ENCODE data around the gene IMPA2. TPM values are rescaled to one million over a fixed set of nuclear protein-coding genes. Genes with fewer than 3 reads are reported as not detected.

The IMPA2 gene
- total RNA-seq, 1 experiment from 2014 or later: 79.9 TPM

- H3K27ac Mint-ChIP-seq (ENCODE audit: unreplicated experiment): no peak overlapping the region
- ChIA-PET POLR2A (no interaction called here), CTCF (interaction anchor here (0.7 kb wide), 1 partner anchor 11 kb away, joined by 5 read pairs; no protein-coding TSS in a partner anchor)
- H3K4me3 Mint-ChIP-seq (ENCODE audit: unreplicated experiment): no peak overlapping the region
- intact Hi-C loops (cut with micrococcal nuclease; ENCODE audit: unreplicated experiment): no loop called here
- Histone ChIP-seq H3K36me3 (ENCODE audit: control insufficient read depth, insufficient read depth, low read length) (peaks cover 3% of the 10 kb centered on the region; the same call in 1 of the 2 replicates), H3K27me3 (replicated peaks; ENCODE audit: control insufficient read depth, insufficient read depth, low read length) (no peaks in the 10 kb centered on the region), H3K4me3 (ENCODE audit: low read depth, low read length) (no peak overlapping the region), H3K9me3 (no peaks in the 10 kb centered on the region), H3K4me1 (no peaks in the 10 kb centered on the region)
- TF ChIP-seq CTCF (IDR thresholded peaks at IDR 0.05; ENCODE audit: insufficient read depth in 1 of 2, low read depth in 1 of 2, low read length in 1 of 2, severe bottlenecking in 1 of 2, unreplicated experiment in 1 of 2): no peak
- peaks cover 13% of the 10 kb centered on the region for H3K36me3 Mint-ChIP-seq (ENCODE audit: insufficient read depth, unreplicated experiment)
- H3K27me3 Mint-ChIP-seq (ENCODE audit: insufficient read depth, unreplicated experiment): no peaks in the 10 kb centered on the region
- no TSS peak for BruUV-seq (replicated peaks)
- DNase-seq: no peak
- no peaks in the 10 kb centered on the region for H3K4me1 Mint-ChIP-seq (ENCODE audit: low read depth, unreplicated experiment)
- H3K9me3 Mint-ChIP-seq (ENCODE audit: unreplicated experiment): no peaks in the 10 kb centered on the region
Measured at GRCh38 chr18:12026562-12026961, 45.3 kb downstream of the IMPA2 start.

DNA sequence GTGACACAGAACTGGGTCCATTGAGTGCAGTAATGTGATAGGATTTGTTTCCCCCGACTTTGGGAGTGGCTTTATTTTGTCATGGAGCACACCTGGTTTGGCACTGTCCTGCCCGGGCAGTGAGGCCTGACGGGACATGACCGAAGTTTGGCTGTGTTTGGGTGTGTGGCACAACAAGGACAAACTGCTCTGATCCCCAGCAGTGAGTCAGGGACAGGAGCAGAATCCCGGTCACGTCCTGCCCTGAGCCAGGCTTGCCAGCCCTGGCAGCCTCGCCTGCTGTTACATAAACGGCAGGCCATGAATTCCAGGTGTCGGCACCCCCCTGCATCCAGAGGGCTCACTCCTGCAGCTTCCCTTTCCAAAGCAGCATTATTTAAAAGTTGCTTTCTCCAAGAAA lies 45.7 kb downstream of the IMPA2 start:
- no TSS peak for BruUV-seq (replicated peaks)
- H3K9me3 ChIP-seq: no peaks in the 10 kb centered on the region
- ChIA-PET CTCF (interaction anchor here (0.7 kb wide), 1 partner anchor 11 kb away, joined by 5 read pairs; no protein-coding TSS in a partner anchor), POLR2A (no interaction called here)
- TF ChIP-seq CTCF (IDR thresholded peaks at IDR 0.05; ENCODE audit: insufficient read depth in 1 of 2, low read depth in 1 of 2, low read length in 1 of 2, severe bottlenecking in 1 of 2, unreplicated experiment in 1 of 2): no peak
- no peaks in the 10 kb centered on the region for H3K27me3 Mint-ChIP-seq (ENCODE audit: insufficient read depth, unreplicated experiment)
- no peaks in the 10 kb centered on the region for H3K4me1 ChIP-seq
- no peaks in the 10 kb centered on the region for H3K4me1 Mint-ChIP-seq (ENCODE audit: low read depth, unreplicated experiment)
- H3K36me3 ChIP-seq (ENCODE audit: control insufficient read depth, insufficient read depth, low read length): peaks cover 3% of the 10 kb centered on the region; the same call in 1 of the 2 replicates
- no peak for DNase-seq
- H3K4me3 Mint-ChIP-seq (ENCODE audit: unreplicated experiment): no peak overlapping the region
- intact Hi-C loops (cut with micrococcal nuclease; ENCODE audit: unreplicated experiment): no loop called here
- no peak overlapping the region for H3K4me3 ChIP-seq (ENCODE audit: low read depth, low read length)
- H3K27ac Mint-ChIP-seq (ENCODE audit: unreplicated experiment): no peak overlapping the region
- H3K27me3 ChIP-seq (replicated peaks; ENCODE audit: control insufficient read depth, insufficient read depth, low read length): no peaks in the 10 kb centered on the region
- no peaks in the 10 kb centered on the region for H3K9me3 Mint-ChIP-seq (ENCODE audit: unreplicated experiment)
- peaks cover 13% of the 10 kb centered on the region for H3K36me3 Mint-ChIP-seq (ENCODE audit: insufficient read depth, unreplicated experiment)

DNA sequence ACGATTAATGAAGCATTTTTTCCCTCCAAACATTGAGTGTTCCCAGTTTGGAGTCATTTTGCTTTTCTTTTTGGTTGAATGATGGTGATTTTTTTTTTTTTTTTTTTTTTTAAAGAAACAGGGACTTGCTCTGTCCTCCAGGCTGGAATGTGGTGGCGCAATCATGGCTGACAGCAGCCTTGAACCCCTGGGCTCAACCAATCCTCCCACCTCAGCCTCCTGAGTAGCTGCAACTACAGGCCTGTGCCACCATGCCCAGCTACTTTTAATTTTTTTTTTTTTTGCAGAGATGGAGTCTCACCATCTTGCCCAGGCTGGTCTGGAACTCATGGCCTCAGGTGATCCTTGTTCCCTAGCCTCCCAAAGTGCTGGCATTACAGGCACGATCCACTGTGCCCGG lies 46.2 kb downstream of the IMPA2 start:
- H3K4me1 ChIP-seq: no peaks in the 10 kb centered on the region
- H3K4me1 Mint-ChIP-seq (ENCODE audit: low read depth, unreplicated experiment): no peaks in the 10 kb centered on the region
- POLR2A ChIA-PET: no interaction called here
- no peaks in the 10 kb centered on the region for H3K27me3 ChIP-seq (replicated peaks; ENCODE audit: control insufficient read depth, insufficient read depth, low read length)
- peaks cover 3% of the 10 kb centered on the region; the same call in 1 of the 2 replicates for H3K36me3 ChIP-seq (ENCODE audit: control insufficient read depth, insufficient read depth, low read length)
- H3K9me3 ChIP-seq: no peaks in the 10 kb centered on the region
- H3K36me3 Mint-ChIP-seq (ENCODE audit: insufficient read depth, unreplicated experiment): peaks cover 13% of the 10 kb centered on the region
- intact Hi-C loops (cut with micrococcal nuclease; ENCODE audit: unreplicated experiment): no loop called here
- H3K27ac Mint-ChIP-seq (ENCODE audit: unreplicated experiment): no peak overlapping the region
- H3K27me3 Mint-ChIP-seq (ENCODE audit: insufficient read depth, unreplicated experiment): no peaks in the 10 kb centered on the region
- H3K9me3 Mint-ChIP-seq (ENCODE audit: unreplicated experiment): no peaks in the 10 kb centered on the region
- H3K4me3 Mint-ChIP-seq (ENCODE audit: unreplicated experiment): no peak overlapping the region
- H3K4me3 ChIP-seq (ENCODE audit: low read depth, low read length): no peak overlapping the region
- TF ChIP-seq CTCF (IDR thresholded peaks at IDR 0.05; ENCODE audit: insufficient read depth in 1 of 2, low read depth in 1 of 2, low read length in 1 of 2, severe bottlenecking in 1 of 2, unreplicated experiment in 1 of 2): no peak
- no peak for DNase-seq
- no TSS peak for BruUV-seq (replicated peaks)
- CTCF ChIA-PET: interaction anchor here (0.7 kb wide), 1 partner anchor 11 kb away, joined by 5 read pairs; no protein-coding TSS in a partner anchor

Data from Caco-2 (cell line).